Measurements from ENCODE around the gene ELN. TPM values are rescaled to one million over a fixed set of nuclear protein-coding genes. Genes with fewer than 3 reads are reported as not detected.

Gene ELN
- total and polyA plus RNA-seq, 2 donors (not counting 1 experiment from before 2014, with no cell fraction given) = not detected

DNA sequence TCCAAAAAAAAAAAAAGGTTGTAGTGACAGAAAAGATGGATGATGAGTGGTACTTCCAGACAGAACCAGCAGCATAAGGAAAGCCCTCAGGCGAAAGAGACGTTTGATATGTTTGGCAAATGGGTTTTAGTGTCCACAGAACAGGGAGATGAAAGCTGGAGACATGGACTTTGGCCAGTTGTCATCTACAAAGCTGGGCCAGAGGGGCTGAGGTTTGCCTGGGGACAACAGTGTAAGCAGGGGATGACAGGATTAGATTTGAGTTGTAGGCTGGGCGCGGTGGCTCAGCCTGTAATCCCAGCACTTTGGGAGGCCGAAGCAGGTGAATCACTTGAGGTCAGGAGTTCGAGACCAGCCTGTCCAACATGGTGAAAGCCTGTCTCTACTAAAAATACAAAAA lies 47.8 kb upstream of the ELN start:
- intact Hi-C loops (cut with micrococcal nuclease) = no loop called here
- peaks cover 0 to 5% (median 1%) of the 10 kb centered on the region in 4 experiments for H3K27me3 ChIP-seq (replicated peaks in 1 of 4; ENCODE audit: control extremely low read depth in 1 of 4, control insufficient read depth in 3 of 4, insufficient read depth in 4 of 4, low read length in 3 of 4)
- 87% methylated on average over 6 of the region's 6 CpGs for WGBS (ENCODE audit: insufficient coverage)
- no peaks in the 10 kb centered on the region for H3K79me2 ChIP-seq (ENCODE audit: control insufficient read depth, insufficient read depth, low read length)
- no peak overlapping the region for H3K4me3 Mint-ChIP-seq
- CTCF ChIA-PET = no interaction called here
- H3K4me2 ChIP-seq (replicated peaks; ENCODE audit: low read depth, low read length, poor library complexity, severe bottlenecking) = no peak overlapping the region
- peaks cover 4 to 11% of the 10 kb centered on the region in 2 donors for H3K4me1 ChIP-seq (ENCODE audit: control insufficient read depth in 2 of 2, insufficient read depth in 2 of 2, low read length in 2 of 2)
- H3K27ac Mint-ChIP-seq = no peak overlapping the region
- ATAC-seq (ENCODE audit: low read depth) = no peak
- H3K9ac ChIP-seq (ENCODE audit: low read length) = no peak overlapping the region
- no peaks in the 10 kb centered on the region for H3K9me3 Mint-ChIP-seq (ENCODE audit: insufficient read depth)
- H3K36me3 ChIP-seq (replicated peaks in 1 of 2; ENCODE audit: control extremely low read depth in 1 of 2, control insufficient read depth in 1 of 2, extremely low read depth in 1 of 2, insufficient read depth in 2 of 2, low read length in 1 of 2) = no peaks in the 10 kb centered on the region
- H3K4me3 ChIP-seq (ENCODE audit: control extremely low read depth in 1 of 5, extremely low read depth in 1 of 5, insufficient read depth in 1 of 5, low read depth in 2 of 5, low read length in 4 of 5) = no peak overlapping the region
- H3K27ac ChIP-seq (ENCODE audit: low read length in 2 of 2) = no peak overlapping the region
- peaks cover 17% of the 10 kb centered on the region for H3K27me3 Mint-ChIP-seq
- no peak for DNase-seq
- H2AFZ ChIP-seq (ENCODE audit: insufficient read depth, low read depth, low read length, poor library complexity, severe bottlenecking) = no peak overlapping the region
- TF ChIP-seq, protein P1, sequence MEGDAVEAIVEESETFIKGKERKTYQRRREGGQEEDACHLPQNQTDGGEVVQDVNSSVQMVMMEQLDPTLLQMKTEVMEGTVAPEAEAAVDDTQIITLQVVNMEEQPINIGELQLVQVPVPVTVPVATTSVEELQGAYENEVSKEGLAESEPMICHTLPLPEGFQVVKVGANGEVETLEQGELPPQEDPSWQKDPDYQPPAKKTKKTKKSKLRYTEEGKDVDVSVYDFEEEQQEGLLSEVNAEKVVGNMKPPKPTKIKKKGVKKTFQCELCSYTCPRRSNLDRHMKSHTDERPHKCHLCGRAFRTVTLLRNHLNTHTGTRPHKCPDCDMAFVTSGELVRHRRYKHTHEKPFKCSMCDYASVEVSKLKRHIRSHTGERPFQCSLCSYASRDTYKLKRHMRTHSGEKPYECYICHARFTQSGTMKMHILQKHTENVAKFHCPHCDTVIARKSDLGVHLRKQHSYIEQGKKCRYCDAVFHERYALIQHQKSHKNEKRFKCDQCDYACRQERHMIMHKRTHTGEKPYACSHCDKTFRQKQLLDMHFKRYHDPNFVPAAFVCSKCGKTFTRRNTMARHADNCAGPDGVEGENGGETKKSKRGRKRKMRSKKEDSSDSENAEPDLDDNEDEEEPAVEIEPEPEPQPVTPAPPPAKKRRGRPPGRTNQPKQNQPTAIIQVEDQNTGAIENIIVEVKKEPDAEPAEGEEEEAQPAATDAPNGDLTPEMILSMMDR (IDR thresholded peaks at IDR 0.05) = no peak
- no peak for TF ChIP-seq EZH2 (IDR thresholded peaks at IDR 0.05; ENCODE audit: borderline replicate concordance, insufficient read depth, low read depth, low read length, poor library complexity, severe bottlenecking)
- POLR2A ChIA-PET = no interaction called here
- H4K20me1 ChIP-seq (ENCODE audit: control insufficient read depth, insufficient read depth, low read length, poor library complexity, severe bottlenecking) = no peaks in the 10 kb centered on the region
- H3K4me1 Mint-ChIP-seq = peaks cover 8% of the 10 kb centered on the region
- H3K9me3 ChIP-seq (ENCODE audit: control extremely low read depth in 1 of 3, control insufficient read depth in 2 of 3, insufficient read depth in 1 of 3, low read length in 2 of 3) = no peaks in the 10 kb centered on the region

- Histone ChIP-seq H3K27me3 (replicated peaks in 1 of 4; ENCODE audit: control extremely low read depth in 1 of 4, control insufficient read depth in 3 of 4, insufficient read depth in 4 of 4, low read length in 3 of 4) (peaks cover 0 to 5% (median 1%) of the 10 kb centered on the region in 4 experiments), H3K4me3 (ENCODE audit: control extremely low read depth in 1 of 5, extremely low read depth in 1 of 5, insufficient read depth in 1 of 5, low read depth in 2 of 5, low read length in 4 of 5) (no peak overlapping the region), H3K27ac (ENCODE audit: low read length in 2 of 2) (no peak overlapping the region), H3K9ac (ENCODE audit: low read length) (no peak overlapping the region), H3K4me1 (ENCODE audit: control insufficient read depth in 2 of 2, insufficient read depth in 2 of 2, low read length in 2 of 2) (peaks cover 4 to 11% of the 10 kb centered on the region in 2 donors), H3K36me3 (replicated peaks in 1 of 2; ENCODE audit: control extremely low read depth in 1 of 2, control insufficient read depth in 1 of 2, extremely low read depth in 1 of 2, insufficient read depth in 2 of 2, low read length in 1 of 2) (no peaks in the 10 kb centered on the region), H3K9me3 (ENCODE audit: control extremely low read depth in 1 of 3, control insufficient read depth in 2 of 3, insufficient read depth in 1 of 3, low read length in 2 of 3) (no peaks in the 10 kb centered on the region), H2AFZ (ENCODE audit: insufficient read depth, low read depth, low read length, poor library complexity, severe bottlenecking) (no peak overlapping the region), H4K20me1 (ENCODE audit: control insufficient read depth, insufficient read depth, low read length, poor library complexity, severe bottlenecking) (no peaks in the 10 kb centered on the region), H3K4me2 (replicated peaks; ENCODE audit: low read depth, low read length, poor library complexity, severe bottlenecking) (no peak overlapping the region), H3K79me2 (ENCODE audit: control insufficient read depth, insufficient read depth, low read length) (no peaks in the 10 kb centered on the region)
- no peaks in the 10 kb centered on the region for H3K9me3 Mint-ChIP-seq (ENCODE audit: insufficient read depth)
- ATAC-seq (ENCODE audit: low read depth) = no peak
- 100% methylated on average over 1 of the region's 7 CpGs for WGBS (ENCODE audit: insufficient coverage)
- peaks cover 15% of the 10 kb centered on the region for H3K27me3 Mint-ChIP-seq
- peaks cover 8% of the 10 kb centered on the region for H3K4me1 Mint-ChIP-seq
- ChIA-PET POLR2A (no interaction called here), CTCF (no interaction called here)
- TF ChIP-seq EZH2 (IDR thresholded peaks at IDR 0.05; ENCODE audit: borderline replicate concordance, insufficient read depth, low read depth, low read length, poor library complexity, severe bottlenecking) = no peak
- intact Hi-C loops (cut with micrococcal nuclease) = no loop called here
- no peak overlapping the region for H3K27ac Mint-ChIP-seq
- no peak for DNase-seq
- H3K4me3 Mint-ChIP-seq = no peak overlapping the region
These were observed 46.0 kb upstream of the ELN start for GRCh38 chr7:73981933-73982332.
